GM19351 (cell line): ENCODE data around the gene KLC1.

ENCODE experiments used
- ATAC-seq: cut with Tn5 transposase; IDR thresholded peaks from one replicate; pipeline ENCODE4 v1.9.1; 2021; ENCODE audit warnings: mild to moderate bottlenecking, moderate library complexity; ENCODE audit not compliant: unreplicated experiment

The KLC1 gene

GRCh38 chr14:103732868-103733620, 104.0 kb downstream of the KLC1 start:
- ATAC-seq: no peak

- no peak for ATAC-seq
Observed at GRCh38 chr14:103733651-103734050, 104.6 kb downstream of the KLC1 start.

GRCh38 chr14:103734081-103734888, 105.3 kb downstream of the KLC1 start:
- no peak for ATAC-seq

GRCh38 chr14:103735022-103735421, 106.0 kb downstream of the KLC1 start:
- no peak for ATAC-seq

GRCh38 chr14:103735439-103735814, 106.4 kb downstream of the KLC1 start:
- no peak for ATAC-seq

- ATAC-seq: no peak
Observed at GRCh38 chr14:103735815-103736545, 107.0 kb downstream of the KLC1 start.

GRCh38 chr14:103736546-103737431, 107.8 kb downstream of the KLC1 start:
- no peak for ATAC-seq

GRCh38 chr14:103737432-103738045, 108.5 kb downstream of the KLC1 start:
- ATAC-seq: no peak

- no peak for ATAC-seq
Observed at GRCh38 chr14:103738166-103738565, 109.2 kb downstream of the KLC1 start.

- ATAC-seq: no peak
Observed at GRCh38 chr14:103738701-103739451, 109.9 kb downstream of the KLC1 start.

GRCh38 chr14:103739466-103739792, 110.4 kb downstream of the KLC1 start:
- ATAC-seq: no peak

- ATAC-seq: no peak
Observed at GRCh38 chr14:103739793-103740501, 110.9 kb downstream of the KLC1 start.

GRCh38 chr14:103740991-103741689, 112.1 kb downstream of the KLC1 start:
- ATAC-seq: no peak

- ATAC-seq: no peak
Observed at GRCh38 chr14:103741876-103742275, 112.9 kb downstream of the KLC1 start.

- no peak for ATAC-seq
Observed at GRCh38 chr14:103742499-103743255, 113.7 kb downstream of the KLC1 start.

GRCh38 chr14:103743691-103744090, 114.7 kb downstream of the KLC1 start:
- no peak for ATAC-seq

- ATAC-seq: no peak
Observed at GRCh38 chr14:103744621-103745395, 115.8 kb downstream of the KLC1 start.
